Fibroblast of skin of left biceps (primary cell): ENCODE measurements around the gene TSPAN4.
A peak's percentile ranks its signal among the peaks of the same experiment; 100 is the strongest.

ENCODE experiments used
- DNase-seq, 2 experiments: peaks; one replicate each; pipeline ENCODE4 v3.0.0-alpha.2; 2013; ENCODE audit warnings: low read depth in 2 of 2

The TSPAN4 gene

GRCh38 chr11:910044-910588, 67.5 kb downstream of the TSPAN4 start:
- no peak for DNase-seq

DNA sequence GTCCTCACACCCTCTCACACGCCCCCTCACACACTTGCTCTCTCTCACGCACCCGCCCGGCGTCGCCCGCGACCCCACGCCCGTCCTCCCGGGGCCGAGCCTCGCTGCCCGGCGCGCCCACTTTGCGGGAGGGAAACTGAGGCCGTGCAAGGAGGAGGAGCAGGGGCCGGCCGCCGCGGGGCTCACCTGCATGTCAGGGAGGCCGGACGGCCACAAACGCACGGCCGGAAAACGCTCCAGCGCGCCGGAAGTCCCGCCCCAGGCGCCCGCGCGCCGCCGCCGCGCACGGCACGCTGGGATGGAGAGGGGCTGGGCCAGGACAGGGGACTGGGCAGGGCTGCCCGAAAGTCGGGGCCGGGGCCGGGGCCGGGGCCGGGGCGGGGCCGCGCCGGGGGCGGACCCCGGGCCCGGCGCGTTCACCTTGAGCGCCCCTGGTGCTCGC, 68.0 kb downstream of the TSPAN4 start, which contains the start of gene CHID1:
Gene CHID1 (minus strand): TSS at position 222 of the 442 bp plus-strand sequence. CDS start 5,994 bp downstream, outside the sequence.
- DNase-seq: peak; percentile 37 to 45

GRCh38 chr11:911031-911889, 68.6 kb downstream of the TSPAN4 start:
- no peak for DNase-seq

DNA sequence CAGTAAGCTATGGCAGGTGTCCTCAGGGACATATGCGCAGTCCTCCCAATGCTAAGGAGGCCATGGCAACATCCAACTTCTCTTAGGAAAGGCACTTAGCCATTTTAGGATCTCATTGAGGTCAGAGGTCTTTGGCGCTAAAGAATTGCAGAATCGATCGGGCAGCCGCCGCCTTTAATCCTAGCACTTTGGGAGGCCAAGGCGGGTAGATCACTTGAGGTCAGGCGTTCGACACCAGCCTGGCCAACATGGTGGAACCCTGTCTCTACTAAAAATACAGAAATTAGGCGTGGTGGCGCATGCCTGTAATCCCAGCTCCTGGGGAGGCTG, 69.2 kb downstream of the TSPAN4 start:
- DNase-seq: no peak

GRCh38 chr11:912266-912665, 69.6 kb downstream of the TSPAN4 start:
- DNase-seq: no peak

- DNase-seq: no peak
Measured at GRCh38 chr11:913043-913442, 70.4 kb downstream of the TSPAN4 start.

DNA sequence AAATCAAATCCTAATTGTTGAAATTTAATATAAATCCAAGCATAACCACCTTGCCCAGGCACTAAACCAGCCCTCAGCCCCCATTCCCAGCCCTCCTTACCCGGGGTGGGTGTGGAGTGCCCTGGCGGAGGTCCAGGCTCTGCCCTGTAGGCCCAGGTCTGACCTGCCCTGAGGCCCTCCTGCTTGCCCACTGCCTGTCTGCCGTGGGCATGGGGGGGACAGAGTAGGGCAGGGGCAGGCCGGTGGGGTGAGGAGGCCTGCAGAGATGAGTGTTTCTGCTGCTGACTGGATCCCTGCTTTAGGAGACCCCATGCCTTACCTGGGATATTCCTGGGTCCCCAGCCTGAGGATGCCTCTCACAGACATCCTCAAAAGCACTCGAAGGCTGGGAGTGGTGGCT, 71.6 kb downstream of the TSPAN4 start:
- no peak for DNase-seq

DNA sequence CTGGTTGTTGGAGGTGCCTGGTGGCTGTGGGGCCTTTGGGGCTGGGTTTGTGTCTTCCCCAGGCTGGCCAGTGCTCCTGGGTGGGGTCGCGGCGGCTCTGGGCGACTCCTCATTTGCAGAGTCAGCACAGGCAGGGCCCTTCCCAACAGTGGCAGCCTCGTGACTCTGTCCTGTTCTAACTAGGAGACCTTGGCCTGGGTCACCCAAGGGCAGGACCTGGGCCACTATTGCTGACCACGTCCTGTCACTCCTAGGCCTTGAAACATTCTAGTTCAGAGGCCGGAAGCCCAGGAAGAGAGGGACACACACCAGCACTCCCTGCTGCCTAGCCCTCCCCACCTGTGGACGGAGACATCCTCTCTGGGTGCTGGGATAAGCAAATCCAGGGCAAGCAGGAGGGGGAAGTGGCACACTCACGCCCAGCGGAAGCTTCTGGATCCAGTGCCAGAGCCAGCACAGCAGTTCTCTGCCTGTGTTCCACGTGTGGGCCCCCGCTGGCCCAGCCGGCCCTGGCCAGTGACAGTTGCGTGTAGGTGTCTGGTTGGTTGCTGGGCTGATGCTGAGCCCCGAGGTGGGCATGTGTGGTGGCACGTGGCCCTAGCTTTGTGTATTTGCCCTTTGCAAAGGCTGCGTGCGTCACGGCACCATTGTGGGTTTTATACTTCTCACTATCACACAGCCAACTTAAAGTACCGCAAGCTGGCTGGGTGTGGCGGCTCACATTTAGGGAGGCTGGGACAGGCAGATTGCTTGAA, 72.3 kb downstream of the TSPAN4 start:
- no peak for DNase-seq
